ENCODE results near the gene SLC2A11.
"Not testable (repeated sequence)": the region's sequence is repeated elsewhere in the genome, so short reads cannot be mapped to it uniquely, and the experiment has no call there.

SLC2A11 gene

DNA sequence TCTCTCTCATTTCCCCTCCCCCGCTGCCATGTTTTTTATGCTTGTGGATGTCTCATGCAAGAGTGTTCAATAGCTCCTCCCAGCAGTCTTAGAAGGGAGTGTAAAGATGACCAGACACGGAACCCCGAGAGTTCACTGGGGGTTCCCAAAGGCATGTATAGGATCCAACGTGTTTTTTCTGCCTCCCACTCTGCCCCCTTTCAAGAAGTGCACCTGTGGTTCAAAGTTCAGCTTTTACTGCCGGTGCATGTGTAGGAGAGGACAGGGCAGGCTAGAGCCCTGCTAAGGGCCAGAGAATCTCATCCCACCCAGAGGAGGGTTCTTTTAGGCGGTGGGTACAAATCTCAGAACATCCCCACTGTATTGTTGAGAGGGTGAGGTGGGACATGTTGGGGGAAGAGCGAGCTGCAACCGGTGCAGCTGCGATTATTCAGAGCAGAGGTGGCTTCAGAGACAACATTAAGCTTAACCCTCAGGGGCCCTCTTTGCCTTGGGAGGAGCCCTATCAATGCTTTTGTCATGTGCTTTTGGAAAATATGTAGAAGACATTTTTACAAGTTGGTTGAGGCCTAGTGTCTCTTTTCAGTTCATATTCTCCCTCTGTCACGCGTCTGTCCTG is 51.0 kb downstream of the SLC2A11 start:
- DNase-seq (ENCODE audit: low spot score): no peak

DNA sequence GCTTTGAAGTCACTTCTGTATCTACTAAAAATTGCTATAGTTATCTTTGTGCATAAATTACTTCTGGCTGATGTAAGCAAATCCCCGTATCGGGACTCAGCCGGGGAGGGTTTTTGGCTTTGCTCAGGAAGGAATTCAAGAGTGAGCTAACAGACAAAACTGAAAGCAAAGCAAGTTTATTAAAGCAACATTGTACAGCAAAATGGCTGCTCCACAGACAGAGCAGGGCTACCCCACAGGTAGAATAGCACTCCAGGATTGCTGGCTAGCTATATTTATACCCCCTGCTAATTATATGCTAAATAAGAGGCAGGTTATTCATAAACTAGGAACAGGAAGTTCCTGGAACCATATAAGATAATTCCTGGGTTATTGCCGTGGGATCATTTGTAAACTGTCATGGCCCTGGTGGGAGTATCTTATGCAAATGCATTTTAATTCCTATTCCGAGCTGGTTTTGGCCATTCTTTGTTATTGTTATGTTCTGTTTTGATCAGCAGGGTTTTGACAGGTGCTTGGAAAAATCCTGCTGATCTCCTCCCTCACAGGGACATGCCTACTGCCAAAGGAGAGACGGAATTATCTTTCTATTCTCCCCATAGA is 51.7 kb downstream of the SLC2A11 start:
- DNase-seq (ENCODE audit: low spot score): peak; percentile 50

DNA sequence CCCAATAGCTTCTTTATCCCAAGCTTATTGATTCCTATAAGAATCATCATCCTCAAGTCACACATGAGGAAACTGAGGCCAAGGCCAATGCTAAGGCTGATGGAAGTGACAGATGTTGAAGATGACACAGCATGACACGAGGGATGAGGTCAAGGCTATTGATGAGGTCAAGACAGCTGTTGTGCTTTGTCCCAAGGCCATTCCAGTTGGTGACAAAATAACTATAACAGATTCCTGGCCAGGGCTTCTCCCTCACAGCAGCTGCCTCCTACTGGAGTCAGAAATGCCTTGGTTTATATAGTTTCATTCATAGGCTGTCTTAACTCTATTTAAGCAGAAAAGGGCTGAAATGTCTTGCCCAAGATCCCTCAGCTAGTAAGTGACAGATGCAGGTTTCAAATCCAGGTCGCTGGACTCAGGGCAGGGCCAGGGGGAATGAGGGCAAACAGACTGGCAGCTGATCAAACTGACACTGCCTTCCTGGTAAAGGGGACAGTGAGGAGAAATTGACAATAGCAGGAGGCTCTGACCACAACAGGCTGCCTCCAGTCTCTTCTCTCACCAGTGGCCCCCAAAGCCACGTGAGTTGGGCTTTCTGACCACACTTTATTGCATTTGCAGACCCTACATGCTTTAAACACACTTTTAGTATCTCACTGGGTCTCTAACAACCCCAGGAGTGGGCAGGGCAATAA is 53.0 kb downstream of the SLC2A11 start:
- DNase-seq (ENCODE audit: low spot score): no peak

DNA sequence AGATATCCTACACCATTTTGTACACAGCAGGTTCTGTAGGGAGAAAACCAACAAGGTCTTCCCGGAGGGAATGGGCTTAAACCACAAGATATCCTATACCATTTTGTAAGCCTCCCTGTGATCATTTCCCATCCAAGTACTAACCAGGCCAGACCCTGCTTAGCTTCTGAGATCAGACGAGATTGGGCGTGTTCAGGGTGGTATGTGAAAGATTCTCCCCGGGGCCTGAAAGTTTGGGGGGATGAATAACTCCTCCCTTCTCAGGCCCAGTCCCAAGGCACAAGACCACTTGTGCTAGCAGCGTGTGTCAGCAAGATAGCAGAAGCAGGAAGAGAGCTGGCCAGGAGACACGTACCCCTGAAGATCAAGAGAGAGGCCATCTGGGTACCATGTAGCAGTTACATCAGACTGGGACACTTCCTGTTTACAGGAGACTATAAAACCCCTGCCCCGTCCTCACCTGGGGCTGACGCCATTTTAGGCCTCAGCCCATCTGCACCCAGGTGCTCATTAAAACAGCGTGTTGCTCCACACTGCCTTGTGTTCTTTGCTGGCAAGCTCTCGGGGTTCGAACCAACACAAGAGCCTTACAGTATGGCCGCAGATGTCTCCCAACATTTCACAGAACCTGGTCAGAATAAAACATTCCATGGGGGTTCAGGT is 53.8 kb downstream of the SLC2A11 start:
- DNase-seq (ENCODE audit: low spot score): no peak

DNA sequence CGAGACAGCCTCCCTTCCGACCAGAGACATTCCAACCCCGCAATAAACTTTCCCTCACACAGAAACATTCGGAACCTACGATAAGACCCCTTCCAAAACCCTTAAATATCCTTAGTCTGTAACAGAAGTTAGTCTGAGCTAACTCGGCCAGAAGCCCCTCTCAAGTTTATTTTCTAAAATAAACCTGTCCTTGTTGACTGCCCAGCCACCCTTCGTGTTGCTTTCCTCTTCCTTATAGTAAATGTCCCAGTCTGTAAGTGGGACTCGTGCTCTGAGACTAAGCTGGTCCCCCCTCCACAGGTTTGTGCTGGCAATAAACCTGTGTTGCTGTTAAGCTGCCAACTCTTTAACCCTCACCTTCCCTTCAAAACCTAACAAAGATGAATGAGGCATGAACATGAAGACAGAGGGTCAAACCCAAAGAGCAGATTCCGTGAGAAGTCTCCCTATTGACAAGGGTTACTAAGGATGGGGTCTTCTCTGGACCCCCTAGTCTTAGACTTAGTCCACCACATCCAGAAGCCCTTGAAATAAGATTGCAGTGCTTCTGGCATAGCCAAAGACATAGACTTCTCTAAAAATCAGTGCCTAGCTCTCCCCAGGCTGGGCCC is 54.7 kb downstream of the SLC2A11 start:
- DNase-seq (ENCODE audit: low spot score): no peak

DNA sequence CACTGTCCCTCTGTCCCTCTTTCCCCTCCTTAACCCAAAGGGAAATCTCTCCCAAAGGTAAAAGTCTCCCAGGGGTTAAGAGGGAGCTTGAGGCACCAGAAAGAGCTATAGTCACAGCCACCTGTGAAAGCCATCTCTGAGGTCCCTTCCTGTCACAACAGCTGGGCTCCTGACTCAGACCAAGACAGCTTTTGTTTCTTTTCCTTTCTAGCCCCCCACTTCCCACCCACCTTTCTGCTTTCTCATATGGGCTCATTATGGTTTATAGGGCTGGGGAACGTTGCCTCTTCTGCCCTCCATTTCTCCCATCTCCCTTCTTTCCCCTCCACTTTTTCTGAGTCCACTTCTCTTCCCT is 55.6 kb downstream of the SLC2A11 start:
- no peak for DNase-seq (ENCODE audit: low spot score)

DNA sequence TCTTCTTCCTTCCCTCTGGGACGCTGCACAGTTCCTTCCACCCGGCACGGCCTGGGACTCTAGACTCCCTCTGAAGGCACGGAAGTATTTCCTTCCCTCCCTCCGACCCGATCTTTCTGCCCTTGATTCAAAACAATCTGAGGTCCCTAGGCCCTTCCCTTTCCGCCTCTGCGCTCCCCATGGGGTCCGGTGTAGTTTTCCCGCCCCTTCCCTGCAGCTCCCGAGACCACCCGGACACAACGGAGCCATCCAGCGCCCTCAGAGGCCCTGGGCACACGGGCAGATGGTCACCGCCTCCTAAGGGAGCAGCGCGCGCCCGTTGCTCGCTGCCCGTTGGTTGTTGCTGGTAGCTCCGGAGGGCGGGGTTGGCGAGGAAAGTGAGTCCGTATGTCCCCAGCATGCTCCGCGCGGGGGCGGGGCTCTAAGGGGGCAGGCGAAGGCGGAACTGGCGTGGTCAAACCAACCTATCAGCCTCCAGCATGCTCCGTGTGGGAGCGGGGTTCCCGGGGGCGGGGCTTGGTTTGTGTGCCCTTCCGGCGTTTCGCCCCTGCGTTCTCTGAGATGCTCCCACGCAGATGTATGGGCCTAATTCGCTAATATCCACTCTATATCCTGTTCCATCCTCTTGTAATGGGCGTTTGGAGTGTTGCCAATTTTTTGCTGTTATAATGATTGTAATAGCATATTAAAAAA is 56.1 kb downstream of the SLC2A11 start:
- peak; percentile 98 for DNase-seq (ENCODE audit: low spot score)

DNA sequence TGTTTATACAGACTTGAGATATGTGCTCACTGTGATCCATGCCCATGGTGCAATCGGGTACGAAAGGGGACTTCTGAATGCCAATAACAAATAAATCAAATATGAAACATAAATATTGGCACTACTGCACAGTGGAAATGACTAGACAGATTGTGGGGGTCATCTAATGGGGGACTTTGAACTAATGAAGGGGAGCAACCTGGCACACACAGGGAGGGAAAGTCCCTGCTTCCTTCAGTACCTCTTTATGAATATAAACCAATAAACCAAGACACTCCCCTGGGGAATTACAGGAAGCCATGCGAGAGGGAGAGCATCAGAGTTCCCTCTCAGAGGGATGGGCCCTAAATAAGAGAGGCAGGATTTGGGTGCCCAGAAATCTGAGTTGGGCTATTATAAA is 57.6 kb downstream of the SLC2A11 start:
- no peak for DNase-seq (ENCODE audit: low spot score)

DNA sequence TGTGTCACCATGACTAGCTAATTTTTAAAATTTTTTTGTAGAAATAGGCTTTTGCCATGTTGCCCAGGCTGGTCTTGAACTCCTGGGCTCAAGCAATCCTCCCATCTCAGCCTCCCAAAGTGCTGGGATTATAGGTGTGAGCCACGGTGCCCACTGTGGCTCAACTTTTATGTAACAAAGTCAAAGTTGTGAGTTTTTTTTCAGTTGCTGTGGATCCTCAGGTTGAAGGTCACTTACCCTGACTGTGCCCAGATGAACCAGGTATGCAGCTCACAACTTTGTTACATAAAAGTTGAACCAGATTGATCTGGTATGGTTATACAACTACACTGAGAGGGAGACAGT is 62.6 kb downstream of the SLC2A11 start:
- not testable (repeated sequence) for DNase-seq (ENCODE audit: low spot score)

DNA sequence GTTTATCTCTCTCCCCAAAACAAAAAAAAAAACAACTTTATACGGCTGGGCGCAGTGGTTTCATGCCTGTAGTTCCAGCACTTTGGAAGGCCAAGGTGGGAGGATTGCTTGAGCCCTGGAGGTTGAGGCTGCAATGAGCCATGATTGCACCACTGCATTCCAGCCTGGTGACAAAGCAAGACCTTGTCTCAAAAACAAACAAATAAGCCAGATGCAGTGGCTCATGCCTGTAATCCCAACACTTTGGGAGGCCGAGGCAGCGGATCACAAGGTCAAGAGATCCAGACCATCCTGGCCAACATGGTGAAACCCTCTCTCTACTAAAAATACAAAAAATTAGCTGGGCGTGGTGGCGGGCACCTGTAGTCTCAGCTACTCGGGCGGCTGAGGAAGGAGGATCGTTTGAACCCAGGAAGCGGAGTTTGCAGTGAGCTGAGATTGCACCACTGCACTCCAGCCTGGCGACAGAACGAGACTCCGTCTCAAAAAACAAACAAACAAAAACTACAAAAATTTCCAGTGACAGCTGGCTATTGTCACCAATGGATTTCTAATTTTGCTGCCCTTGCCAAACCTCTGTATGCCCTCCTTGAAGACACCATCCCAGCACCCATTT is 64.0 kb downstream of the SLC2A11 start:
- not testable (repeated sequence) for DNase-seq (ENCODE audit: low spot score)

DNA sequence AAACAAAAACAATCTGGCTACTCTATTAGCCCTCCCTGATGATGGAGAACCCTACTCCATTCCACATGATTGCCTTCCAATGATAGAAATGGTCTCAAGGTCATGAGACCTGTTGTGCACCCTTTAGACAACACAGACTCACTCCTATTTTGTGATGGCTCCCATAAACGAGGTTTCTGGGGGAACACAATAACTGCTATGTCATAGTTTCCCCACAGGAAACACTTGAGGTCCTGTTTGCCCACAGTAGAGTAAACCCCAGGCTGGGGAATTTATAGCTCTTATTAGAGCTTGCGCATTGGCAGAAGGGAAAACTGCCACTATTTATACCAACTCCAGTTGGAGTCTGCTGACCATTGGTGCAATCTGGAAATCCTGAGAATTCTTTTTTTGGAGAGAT is 65.2 kb downstream of the SLC2A11 start:
- no peak for DNase-seq (ENCODE audit: low spot score)

DNA sequence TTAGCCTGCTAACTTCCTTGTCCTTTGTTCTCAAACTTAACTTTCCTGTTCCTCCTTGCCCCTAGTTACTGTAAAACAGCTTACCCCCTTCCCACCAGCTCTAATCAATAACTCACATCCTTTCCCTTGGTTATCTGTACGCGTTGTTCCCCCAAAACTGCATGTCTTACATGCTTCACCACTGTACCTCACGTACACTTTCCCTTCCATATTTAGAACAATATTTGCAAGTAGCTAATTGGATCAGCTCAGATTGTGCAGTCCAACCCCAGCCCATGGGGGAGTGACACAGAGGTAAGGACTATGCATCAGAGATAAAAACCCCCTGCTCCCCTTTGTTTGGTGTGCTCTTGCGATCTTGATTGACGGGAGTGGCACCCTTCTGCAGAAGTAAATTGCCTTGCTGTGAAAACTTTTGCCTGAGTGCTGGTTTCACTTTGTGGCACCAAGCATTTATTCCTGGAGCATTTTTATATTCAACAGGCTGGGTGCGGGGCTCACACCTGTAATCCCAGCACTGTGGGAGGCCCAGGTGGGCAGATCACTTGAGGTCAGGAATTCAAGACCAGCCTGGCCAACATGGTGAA is 67.4 kb downstream of the SLC2A11 start:
- no peak for DNase-seq (ENCODE audit: low spot score)

DNA sequence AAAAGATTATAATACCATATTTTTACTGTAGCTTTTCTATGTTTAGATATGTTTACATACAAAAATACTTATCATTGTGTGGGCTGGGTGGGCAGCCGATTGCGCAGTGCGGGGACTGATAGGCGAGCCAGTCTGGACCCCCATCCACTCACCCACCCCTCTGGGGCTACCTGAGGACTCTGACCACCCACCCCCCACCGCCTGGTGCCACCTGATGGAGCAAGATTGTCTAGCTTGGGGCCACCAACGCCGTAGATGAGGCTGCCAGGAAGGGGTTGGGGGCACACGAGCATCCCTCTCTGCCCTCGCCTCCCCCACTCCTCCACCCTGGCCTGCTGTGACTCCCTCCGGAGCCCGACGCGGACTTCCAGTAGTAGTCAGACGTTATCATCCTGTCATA is 68.9 kb downstream of the SLC2A11 start:
- no peak for DNase-seq (ENCODE audit: low spot score)
